HG03439 (cell line): ENCODE data around the gene NRSN2.
"Not testable (repeated sequence)": the region's sequence is repeated elsewhere in the genome, so short reads cannot be mapped to it uniquely, and the experiment has no call there.

ENCODE experiments used
- ATAC-seq: cut with Tn5 transposase; IDR thresholded peaks from one replicate; pipeline ENCODE4 v1.9.1; 2021; ENCODE audit warnings: mild to moderate bottlenecking, moderate library complexity; ENCODE audit not compliant: unreplicated experiment

Gene NRSN2

DNA sequence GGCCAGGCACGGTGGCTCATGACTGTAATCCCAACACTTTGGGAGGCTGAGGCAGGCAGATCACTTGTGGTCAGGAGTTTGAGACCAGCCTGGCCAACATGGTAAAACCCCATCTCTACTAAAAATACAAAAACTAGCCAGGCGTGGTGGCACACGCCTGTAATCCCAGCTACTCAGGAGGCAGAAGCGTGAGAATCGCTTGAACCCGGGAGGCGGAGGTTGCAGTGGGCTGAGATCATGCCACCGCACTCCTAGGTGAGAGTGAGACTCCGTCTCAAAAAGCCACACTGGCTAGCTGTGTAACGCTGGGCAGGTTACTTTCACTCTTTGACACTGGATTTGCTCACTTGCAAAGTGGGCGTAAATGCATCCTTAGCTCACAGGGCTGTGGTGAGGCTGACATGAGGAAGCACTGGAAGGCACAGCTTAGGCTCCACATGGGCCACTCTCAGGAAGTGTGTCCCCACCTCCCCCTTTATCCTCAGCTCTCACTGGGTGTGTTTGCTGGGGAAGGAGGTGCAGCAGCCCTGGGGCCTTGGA, 25.7 kb downstream of the NRSN2 start:
- ATAC-seq = not testable (repeated sequence)

DNA sequence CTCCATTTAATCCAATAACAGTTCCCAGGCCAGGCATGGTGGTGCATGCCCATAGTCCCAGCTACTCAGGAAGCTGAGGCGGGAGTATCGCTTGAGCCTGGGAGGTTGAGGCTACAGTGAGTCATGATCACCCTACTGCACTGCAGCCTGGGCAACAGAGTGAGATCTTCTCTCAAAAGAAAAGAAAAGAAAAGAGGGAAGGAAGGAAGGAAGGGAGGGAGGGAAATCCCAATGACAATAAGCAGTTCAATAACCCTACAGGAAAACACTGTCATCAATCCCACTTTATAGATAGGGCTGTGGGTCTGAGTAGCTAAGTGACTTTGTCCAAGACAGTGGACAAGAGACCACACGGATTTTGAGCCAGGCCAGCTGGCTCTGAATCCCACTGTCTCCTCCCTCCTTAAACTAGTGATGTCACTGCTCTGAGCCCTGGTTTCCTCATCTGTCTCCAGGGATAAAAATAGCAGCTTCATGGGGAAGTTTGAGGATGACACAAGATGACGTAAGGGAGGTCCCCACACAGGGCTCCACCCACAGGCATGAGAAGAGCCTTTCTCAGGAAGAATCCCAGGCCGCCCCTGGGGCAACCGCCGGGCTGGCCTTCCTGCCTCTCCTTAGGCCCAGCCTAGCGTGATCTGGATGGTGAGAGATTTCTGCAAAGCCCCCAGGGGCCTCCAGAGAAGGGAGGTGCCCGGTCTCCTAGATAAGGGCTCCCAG, 26.4 kb downstream of the NRSN2 start:
- no peak for ATAC-seq

DNA sequence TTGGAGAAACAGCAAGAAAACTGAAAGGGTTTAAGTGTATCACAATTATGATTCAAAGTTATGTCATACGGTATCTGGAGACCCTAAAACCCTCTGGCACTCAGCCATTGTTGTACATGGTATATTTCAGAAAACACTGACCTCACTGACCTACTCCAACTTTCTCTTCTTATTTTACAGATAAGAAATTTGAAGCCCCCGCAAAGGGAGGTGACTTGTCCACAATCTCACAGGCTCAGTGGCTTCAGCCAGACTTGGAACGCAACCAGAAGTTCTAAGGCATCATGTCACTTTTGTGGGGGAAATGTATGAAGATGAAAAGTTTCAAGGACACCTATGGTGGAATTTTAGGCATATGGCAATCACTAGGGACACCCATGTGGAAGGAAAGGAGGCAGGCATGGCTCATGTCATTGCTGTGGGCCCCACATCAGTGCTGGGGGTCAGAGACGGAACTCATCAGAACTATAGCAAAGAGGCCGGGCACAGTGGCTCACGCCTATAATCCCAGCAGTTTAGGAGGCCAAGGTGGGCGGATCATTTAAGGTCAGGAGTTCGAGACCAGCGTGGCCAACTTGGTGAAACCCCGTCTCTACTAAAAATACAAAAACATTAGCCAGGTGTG, 28.5 kb downstream of the NRSN2 start:
- ATAC-seq = no peak

DNA sequence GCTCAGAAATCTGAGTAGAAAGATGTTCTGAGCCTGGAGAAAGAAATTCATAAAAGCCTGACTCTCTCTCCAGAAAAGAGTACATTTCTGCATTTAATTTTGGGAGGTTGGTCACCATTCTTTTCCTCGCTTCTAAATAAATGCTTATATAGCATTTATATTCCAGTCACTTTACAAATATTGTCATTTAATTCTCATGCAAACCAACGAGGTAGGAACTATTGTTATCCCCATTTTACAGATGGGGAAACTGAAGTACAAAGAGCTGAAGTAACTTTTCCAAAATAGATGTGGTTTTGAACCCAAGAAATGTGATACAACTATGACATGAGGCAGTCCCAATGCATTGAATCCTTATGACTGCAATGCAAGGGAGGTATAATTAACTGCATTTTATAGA, 29.2 kb downstream of the NRSN2 start:
- no peak for ATAC-seq

DNA sequence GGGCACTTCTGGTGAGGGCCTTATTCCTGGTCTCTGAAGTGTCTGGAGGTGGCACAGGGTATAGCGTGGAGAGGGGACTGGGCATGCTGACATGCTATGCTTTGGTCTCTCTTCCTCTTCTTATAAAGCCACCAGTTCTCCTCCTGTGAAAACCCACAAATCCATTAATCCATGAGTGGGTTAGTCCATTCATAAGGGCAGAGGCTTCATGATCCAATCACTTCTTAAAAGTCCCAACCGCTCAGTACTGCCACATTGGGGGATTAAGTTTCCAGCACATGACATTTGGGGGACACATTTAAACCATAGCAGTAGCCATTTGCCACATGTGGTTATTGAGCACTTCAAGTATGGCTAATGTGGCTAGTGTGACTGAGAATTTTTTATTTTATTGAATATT, 29.8 kb downstream of the NRSN2 start:
- no peak for ATAC-seq

DNA sequence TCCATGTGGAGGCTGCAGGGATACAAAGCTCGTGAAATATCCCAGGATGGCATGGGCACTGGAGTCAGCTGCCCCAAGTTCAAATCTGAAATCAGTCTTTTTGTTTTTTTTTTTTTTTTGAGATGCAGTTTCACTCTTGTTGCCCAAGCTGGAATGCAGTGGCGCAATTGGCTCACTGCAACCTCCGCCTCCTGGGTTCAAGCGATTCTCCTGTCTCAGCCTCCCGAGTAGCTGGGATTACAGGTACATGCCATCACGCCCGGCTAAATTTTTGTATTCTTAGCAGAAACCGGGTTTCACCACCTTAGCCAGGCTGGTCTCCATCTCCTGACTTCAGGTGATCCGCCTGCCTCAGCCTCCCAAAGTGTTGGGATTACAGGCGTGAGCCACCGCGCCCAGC, 30.7 kb downstream of the NRSN2 start:
- not testable (repeated sequence) for ATAC-seq

DNA sequence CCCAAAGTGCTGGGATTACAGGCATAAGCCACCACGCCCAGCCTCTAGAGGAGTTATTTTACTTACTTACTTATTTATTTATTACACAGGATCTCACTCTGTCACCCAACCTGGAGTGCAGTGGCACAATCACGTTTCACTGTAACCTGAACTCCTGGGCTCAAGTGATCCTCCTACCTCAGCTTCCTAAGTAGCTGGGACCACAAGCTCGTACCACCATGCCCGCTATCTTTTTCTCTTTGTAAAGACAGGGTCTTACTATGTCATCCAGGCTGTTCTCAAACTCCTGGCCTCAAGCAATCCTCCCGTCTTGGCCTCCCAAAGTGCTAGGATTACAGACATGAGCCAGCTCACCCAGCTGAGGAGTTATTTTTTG, 32.0 kb downstream of the NRSN2 start:
- no peak for ATAC-seq

DNA sequence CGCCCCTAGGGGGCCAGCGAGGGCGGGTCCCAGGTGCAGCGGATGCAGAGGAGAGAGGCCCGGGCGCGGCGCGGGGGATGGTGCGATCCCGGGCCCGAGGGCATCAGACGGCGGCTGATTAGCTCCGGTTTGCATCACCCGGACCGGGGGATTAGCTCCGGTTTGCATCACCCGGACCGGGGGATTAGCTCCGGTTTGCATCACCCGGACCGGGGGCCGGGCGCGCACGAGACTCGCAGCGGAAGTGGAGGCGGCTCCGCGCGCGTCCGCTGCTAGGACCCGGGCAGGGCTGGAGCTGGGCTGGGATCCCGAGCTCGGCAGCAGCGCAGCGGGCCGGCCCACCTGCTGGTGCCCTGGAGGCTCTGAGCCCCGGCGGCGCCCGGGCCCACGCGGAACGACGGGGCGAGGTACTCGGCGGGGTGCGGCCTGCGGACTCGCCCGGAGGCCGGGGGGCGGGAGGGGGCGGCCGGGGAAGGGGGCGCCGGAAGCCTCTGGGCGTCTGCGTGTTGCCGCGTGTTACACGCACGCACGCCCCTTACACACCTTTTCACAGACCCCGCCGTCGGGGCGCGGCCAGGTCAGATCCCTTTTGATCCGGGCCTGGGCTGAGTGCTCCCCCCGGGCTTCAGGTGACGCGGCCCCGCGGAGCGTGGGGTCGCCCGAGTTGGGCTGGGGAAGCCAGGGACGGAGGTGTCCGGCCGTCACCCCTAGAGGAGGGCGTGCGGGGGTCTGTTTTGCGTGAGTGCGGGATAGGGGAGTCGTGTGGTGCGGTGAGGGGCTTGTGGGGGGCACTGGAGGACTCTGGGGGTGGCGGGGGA, 34.1 kb downstream of the NRSN2 start:
- ATAC-seq = peak; percentile 53

DNA sequence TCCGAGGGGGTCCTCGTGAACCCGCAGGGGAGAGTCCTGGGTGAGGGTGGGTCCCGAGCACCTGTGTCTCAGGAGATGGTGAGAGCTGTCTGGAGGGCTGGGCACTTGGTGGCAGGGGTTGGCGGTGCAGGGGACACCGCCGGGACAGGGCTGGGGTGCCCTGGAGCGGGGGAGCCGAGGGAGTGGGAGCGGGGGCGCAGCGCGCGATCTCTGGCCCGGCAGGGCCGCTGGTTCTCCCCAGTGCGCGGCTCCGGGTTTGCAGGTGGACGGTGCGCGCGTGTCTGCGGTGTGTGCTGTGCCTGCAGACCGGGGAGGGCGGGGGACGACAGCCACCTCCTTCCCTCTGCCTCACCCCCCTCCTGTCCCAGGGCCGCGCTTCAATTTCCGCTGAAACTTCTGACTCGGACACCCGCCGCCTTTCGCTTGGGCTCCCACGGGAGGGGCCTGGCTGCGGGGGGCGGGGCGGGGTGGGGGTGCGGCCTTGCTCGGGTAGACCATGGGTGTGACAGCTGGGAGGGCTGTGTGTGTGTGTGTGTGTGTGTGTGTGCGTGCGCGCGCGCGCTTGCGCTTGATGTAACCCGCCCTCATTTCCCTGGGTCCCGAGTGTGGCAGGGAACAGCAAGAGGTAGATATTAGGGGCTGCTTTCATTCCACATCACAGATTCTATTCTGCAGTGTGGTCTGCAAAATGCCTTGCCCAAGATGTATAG, 34.8 kb downstream of the NRSN2 start:
- ATAC-seq = peak; percentile 65

DNA sequence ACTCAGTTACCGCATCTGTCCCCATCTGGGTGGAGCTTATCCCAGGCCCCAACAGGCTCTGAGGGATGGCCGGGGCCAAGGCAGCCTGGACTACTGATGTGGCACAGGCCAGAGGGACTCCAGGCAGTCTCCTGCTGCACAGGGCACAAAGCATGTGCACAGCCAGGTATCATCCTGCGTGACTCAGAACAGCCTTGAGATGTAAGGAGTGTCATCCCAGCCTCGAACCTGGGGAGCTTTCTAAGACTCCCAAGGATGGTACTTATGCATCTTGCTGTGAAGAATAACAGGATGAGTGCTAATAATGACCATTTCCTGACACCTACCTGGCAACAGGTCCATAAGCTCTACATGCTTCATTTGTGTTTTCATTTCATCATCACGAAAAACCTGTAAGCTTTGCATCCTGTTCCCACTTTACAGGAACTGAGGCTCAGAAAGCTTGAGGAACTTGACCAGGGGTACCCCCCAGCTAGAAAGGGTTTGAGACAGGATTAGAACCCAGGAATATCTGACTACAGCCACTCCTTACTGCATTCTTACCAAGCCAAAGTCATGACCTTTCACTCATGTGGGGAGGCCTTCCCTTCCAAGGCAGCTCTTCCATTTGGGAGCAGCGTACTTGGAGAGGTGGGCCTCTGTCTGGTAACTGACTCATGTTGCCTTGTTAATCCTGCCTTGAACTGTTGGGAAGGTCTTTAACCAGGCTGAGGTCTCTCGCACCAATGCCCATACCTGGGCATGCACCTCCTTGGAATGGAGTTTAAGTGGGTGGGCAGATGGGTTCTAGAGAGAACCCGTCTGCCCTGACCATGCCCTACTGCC, 35.6 kb downstream of the NRSN2 start:
- ATAC-seq = peak; percentile 2

DNA sequence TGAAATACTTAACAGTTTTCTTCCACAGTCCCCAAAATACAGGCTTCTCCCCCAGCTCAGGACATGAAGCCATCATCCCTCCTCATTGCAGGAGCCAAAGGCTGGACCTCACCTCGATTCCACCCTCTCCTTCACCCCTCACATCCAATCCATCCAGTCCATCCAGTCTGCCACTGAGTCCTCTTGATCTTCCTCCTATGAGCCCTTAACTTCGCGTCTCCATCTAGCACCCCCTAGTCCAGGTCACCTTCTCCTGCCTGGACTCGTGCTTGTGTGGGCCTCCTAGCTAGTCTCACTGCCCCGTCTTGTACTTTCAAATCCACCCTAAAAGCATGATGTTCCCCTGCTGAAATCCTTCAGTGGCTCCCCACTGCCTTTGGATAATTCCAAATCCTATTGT, 37.0 kb downstream of the NRSN2 start:
- ATAC-seq = no peak

DNA sequence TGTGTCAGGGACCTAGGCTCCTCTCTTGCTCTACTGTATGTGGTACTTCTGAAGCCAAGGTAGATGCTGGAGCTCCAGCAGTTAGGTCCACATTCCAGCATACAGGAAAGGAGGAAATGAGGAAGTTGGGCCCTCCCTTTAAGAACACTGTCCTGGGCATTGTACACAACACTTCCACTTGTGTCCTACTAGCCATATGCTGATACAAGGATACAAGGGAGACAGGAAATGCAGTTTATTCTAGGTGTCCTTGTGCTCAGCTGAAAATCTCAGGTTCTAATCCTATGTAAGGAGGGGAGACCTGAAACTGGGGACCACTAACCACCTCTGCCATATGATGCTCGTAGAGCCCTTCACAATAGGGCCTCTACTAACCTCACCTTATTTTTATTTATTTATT, 37.8 kb downstream of the NRSN2 start:
- no peak for ATAC-seq

DNA sequence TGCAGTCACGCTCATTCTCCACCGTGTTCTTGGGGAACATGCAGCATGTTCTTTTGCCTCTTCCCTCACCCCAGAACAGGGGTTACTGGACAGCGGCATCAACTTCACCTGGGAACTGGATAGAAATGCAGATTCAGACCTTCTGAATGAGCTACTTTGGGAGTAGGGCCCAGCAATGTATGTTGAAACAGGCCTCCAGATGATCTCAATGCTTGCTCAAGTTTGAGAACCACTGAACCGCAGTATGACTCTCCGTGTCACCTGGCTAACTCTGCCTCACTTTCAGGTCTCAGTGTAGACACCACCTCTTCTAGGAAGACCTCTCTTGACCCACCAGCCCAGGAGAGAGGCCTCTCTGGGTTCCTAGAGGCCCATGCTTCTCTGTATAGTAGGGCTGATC, 38.5 kb downstream of the NRSN2 start:
- no peak for ATAC-seq

DNA sequence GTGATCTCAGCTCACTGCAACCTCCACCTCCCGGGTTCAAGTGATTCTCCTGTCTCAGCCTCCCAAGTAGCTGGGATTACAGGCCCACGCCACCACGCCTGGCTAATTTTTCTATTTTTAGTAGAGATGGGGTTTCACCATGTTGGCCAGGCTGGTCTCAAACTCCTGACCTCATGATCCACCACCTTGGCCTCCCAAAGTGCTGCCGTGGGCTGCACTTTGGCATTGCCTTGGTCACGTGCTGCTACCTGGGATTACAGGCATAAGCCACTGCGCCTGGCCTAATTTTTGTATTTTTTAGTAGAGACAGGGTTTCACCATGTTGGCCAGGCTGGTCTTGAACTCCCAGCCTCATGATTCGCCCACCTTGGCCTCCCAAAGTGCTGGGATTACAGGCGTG, 39.7 kb downstream of the NRSN2 start:
- not testable (repeated sequence) for ATAC-seq

DNA sequence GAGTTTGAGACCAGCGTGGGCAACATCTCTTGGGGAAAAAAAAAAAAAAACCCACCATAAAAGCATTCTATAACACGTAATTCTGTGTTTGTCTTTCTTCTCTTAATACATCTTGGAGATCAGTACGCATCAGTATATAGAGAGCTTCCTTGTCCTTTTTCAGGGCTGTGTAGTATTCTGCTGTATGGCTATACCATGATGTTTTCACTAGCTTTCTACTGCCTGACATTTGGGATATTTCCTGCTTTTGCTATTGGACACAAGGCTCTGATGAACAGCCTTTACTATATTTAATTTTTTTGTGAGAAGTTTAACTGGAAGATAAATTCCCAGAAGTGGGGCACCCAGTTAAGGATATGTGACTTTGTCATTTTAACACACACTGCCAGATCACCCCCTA, 40.6 kb downstream of the NRSN2 start:
- ATAC-seq = no peak

DNA sequence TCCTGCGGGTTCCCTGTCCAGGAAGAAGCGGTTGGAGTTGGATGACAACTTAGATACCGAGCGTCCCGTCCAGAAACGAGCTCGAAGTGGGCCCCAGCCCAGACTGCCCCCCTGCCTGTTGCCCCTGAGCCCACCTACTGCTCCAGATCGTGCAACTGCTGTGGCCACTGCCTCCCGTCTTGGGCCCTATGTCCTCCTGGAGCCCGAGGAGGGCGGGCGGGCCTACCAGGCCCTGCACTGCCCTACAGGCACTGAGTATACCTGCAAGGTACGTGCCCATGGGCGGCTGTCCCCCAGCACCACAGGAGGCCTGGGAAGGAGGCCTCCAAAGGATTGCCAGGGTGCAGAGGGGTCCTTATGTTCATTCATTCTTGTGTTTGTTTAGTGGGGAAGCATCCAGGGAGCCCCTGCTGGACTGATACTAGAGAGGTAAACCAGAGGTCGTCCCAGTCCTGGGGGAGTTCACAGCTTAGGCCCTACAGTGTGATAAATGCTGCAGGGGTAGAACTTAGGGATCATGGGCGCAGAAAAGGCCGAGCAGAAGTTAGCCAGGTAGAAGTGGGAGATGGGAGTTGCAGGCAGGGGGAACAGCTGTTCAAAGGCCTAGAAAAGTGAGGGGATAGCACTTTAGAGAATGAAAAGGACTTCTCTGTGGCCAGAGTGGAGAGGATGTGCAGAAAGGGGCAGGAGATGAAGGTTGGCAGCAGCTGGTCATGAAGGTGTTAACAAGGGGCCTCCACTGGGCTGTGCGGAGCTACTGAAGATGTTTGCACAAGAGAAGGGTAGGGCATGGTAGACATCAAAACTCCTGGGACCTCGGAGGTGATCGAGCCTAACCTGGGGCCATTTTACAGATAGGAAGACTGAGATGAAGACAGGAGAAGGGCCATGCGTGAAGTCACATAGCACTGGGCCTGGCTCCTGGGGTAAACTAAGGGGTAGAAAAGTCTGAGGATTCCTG, 41.4 kb downstream of the NRSN2 start:
- no peak for ATAC-seq

DNA sequence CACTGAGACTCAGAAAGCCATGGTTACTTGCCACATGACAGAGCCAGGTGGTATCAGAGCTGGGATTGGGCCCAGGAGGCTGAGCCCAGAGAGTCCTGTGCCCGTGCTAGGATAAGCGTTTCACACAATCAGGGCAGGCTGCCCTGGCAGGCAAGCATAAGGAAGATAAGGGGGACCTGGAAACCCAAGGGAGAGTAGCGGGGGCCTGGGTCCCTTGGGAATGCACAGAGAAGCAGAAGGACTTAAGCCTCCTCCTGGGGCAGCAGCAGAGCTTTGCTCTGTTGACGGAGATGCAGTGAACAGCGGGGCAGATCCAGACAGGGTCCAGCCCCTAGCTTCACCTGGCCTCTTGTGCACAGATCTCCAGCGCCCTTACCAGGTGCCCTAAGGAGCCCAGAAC, 42.3 kb downstream of the NRSN2 start:
- no peak for ATAC-seq

DNA sequence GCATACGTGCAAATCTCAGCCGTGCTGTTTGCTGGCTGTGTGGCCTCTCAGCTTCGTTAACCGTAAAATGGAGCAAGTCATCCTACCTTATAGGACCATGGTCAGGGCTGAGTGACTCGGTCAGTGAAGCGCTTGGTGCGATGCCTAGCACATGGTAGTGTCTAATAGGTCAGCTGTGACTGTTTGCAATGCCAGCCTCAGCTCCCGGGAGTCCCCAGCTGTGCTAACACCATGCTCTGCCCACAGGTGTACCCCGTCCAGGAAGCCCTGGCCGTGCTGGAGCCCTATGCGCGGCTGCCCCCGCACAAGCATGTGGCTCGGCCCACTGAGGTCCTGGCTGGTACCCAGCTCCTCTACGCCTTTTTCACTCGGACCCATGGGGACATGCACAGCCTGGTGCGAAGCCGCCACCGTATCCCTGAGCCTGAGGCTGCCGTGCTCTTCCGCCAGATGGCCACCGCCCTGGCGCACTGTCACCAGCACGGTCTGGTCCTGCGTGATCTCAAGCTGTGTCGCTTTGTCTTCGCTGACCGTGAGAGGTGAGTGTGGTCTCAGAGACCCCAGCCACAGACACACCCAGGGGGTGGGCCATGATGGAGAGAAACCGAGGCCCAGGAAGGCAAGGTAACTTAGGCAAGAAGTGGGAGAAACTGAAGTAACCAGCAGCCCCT, 44.3 kb downstream of the NRSN2 start:
- no peak for ATAC-seq

DNA sequence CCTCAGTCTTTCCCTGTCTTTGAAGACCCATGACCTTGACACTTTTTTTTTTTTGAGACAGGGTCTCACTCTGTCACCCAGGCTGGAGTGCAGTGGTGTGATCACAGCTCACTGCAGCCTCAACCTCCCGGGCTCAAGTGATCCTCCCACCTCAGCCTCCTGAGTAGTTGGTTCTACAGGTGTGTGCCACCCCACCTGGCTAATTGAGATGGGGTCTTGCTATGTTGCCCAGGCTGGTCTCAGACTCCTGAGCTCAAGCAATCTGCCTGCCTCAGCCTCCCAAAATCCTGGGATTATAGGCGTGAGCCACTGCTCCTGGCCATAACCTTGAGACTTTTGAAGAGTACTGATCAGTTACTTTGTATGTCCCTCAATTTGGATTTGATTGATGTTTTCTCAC, 46.4 kb downstream of the NRSN2 start:
- ATAC-seq = not testable (repeated sequence)
